Mammary epithelial cell (primary cell): ENCODE measurements around the gene CCDC191.

ENCODE experiments used
- CTCF ChIP-seq, 2 donors: IDR thresholded peaks in 1 of 2; conservative IDR thresholded peaks in 1 of 2; 2 replicates each; pipeline ENCODE4 v1.5.1; 2011 to 2012; ENCODE audit warnings: inconsistent platforms in 2 of 2, low read length in 2 of 2, mild to moderate bottlenecking in 2 of 2, control low read depth in 1 of 2, low read depth in 1 of 2; ENCODE audit not compliant: insufficient read depth in 1 of 2; ENCODE audit errors: extremely low read depth in 1 of 2
- EZH2 ChIP-seq: IDR thresholded peaks from 2 replicates; pipeline ENCODE4 v1.6.1; 2012; ENCODE audit warnings: low read length, inconsistent platforms, borderline replicate concordance

- TF ChIP-seq CTCF (conservative IDR thresholded peaks at IDR 0.05 in 1 of 2, IDR thresholded peaks at IDR 0.05 in 1 of 2; ENCODE audit: extremely low read depth in 1 of 2, insufficient read depth in 1 of 2, low read depth in 1 of 2, low read length in 2 of 2) (no peak), EZH2 (no peak)
Measured at GRCh38 chr3:114081037-114081436, 24.7 kb upstream of the CCDC191 start.
